Pulmonary artery endothelial cell (primary cell): ENCODE measurements around the gene NEU2. TPM values are rescaled to one million over a fixed set of nuclear protein-coding genes. Genes with fewer than 3 reads are reported as not detected.

ENCODE experiments used
- DNase-seq: peaks from one replicate; pipeline ENCODE4 v3.0.0-alpha.2; 2011; ENCODE audit warnings: low read depth, low spot score
- total RNA-seq: library from RNA; depleted of rRNA; stranded (reverse); fragments of >200 nt; gene quantifications from 2 replicates; pipeline ENCODE4 v1.2.3, GENCODE V29; 2014

NEU2 gene
- total RNA-seq, 1 donor from 2014 or later, result not detected

DNA sequence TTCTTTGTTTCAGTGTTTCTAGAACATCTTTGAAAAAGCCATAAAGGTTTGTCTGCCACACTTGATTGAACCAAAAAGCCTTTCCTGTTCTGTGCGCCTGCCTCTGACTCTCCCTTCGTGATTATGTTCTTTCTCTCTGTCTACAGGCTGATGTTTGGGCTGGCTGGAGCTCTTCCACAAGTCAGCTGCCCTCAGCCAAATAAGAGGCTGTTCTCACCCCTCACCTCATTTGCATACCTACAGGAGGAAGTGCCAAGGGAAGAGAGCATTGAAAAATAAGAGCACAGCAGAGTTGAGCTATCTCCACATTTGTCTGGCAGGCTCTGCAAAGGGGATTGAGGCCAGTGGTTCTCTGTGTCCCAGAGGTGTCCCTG, 43.5 kb downstream of the NEU2 start:
- no peak for DNase-seq

DNA sequence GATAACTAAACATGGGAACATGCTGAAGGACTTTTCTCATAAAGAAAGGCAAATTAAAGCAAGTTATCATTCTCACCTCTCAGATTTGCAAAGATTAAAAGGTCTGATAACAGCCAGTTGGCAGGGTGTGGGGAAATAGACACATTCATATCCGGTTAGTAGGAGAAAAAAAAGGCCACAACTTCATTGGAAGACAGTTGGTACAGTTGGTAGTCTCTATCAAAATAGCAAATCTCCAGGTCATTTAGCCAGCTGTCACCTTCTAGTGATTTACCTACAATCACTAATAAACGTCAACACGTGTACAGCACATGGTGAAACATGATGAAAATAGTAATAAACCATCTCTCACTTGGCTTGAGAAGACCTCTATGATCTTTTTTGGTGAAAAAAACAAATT, 44.3 kb downstream of the NEU2 start:
- DNase-seq, result no peak

DNA sequence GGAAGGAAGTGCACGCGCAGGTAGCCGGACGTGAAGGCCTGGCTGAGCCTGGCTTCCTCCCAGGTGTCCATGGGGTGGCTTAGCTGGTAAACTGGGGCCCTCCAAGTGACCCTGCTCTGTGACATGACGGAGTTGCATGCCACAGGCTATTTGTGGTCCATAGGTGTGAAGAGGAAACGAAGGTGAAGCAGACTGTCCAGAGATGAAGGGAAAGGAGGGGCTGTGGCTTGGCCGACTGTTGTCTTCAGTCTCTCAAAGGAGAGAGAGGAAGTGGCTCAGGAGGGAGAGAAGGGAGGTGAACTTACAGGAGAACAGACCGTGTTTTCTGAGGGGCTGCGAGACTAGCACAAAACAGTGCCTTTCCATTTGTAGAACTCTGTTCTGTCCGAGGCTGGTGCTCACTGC, 47.0 kb downstream of the NEU2 start:
- no peak for DNase-seq

DNA sequence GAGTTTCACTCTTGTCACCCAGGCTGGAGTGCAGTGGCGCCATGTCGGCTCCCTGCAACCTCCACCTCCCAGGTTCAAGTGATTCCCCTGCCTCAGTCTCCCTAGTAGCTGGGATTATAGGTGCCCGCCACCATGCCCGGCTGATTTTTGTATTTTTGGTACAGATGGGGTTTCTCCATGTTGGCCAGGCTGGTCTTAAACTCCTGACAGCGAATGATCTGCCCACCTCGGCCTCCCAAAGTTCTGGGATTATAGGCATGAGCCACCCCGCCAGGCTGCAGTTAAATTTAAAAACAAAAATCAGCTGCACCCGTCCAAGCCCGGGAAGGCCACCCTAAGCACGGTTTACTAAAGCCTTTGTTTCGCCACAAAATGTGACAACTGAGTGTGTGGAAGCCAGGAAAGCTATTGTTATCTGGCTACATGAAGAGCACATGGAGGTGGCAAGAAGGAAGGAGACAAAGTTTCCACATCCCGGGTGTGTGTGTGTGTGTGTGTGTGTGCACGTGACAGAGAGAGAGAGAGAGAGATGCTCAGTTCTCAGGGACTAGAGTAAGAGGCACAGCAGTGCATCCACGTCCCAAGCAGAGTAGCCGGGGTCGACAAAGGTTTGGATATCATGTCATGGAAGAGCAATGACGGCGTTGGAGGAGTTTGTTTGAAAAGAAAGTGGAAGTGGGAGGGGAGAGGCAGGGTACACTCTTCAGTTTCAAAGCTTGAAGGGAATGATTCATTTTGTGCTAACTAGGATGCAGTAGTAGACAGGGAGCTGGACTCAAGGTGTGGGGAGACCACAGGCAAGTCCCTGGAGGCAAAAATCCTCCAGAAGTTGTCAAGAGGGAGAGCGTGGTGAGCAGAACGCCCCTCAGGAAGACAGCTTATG, 47.7 kb downstream of the NEU2 start:
- DNase-seq, result no peak

DNA sequence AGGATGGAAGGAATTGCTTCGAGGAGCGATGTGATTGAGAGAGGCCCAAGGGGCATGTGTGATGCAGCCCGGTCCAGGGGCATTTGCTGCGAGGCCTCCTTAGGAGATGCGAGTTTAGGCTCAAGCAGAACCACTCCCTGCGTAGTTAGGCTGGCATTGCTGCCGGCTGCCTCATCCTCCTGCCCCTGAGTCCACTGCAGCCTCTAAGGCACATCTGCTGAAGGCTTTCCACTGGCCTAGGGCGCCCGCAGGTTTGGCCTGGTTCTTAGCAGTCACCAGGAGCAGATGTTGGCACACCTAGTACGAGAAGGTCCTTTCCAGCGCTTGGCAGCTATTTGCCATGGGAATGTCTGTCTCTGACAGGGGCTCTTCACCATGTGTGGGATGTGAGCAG, 48.4 kb downstream of the NEU2 start:
- DNase-seq, result no peak

DNA sequence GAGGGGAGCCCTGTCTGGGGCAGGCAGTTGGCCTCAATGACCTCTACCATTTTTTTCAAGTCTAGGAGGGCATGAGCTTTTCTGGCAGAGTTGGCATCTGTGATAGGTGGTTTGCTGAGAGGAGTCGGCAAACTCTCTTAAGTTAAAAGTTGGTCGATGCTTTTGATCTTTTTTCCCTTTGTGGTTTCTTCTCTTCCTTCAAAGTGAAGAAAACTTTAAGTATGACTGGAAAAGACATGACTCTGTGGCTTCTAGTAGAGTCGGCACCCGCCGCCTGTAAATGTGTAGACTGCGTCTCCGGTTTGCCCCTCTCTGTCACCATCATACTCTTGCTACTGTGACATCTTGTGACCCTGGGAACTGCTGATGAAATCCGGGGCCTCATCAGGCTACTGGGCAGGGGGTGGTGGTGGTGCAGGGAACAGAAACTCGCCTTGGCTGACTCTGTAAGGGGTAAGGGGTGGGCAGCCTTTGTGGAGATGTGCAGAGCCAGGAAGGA, 48.8 kb downstream of the NEU2 start:
- no peak for DNase-seq

DNA sequence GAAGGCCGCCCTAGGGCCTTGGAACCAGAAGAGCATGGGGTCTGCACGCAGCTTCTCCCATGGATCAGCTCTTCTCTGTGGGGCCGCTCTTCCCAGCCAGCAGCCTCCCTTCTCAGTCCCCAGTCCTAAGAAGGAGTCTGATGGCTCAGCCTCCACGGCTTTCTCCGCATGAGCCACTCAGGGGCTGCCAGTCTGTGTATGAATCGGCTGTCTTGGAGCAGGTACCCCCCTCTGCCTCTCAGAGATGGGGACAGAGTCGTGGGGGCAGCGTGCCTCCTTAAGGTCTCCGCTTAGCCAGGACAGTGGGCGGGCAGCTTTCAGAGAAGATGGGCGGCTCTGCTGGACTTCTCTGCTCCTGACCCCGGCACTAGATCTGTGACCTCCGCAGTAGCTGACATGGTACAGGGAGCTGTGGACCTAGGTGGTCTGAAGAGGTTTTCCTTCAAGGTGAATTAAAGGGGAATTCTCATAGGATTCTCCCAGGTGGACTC, 49.3 kb downstream of the NEU2 start:
- no peak for DNase-seq

DNA sequence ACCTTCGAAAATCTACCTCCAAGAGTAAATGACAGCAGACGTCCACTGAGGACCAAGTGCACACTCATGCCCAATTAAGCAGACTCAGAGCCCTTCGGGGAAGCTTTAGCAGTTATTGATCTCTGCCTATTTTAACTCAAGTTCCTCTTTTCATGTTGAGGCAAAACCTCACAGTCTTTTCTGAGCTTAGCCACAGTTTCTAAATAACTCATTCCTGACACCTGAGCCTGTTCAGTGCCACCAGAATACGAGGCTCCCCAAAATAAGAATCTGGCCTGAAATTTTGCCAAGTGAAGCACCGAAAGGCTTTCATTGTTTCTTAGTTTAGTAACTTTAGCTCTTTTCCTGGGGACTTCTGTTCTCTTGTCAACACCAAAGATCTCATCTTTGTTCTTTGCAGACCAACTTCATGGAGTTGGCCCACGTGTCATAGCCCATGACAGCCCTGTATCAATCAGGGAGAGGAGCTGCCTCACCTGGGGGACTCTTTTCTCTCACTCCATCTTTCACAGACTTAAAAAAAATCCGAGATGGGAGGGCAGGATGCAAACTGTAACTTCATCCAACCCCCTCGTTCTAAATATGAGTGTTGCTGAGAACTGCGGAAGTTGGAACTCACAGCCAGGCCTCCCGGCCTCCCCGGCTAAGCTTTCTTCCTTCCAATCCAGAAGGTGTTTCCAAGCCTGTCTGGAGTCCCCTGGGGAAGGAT, 49.9 kb downstream of the NEU2 start:
- DNase-seq, result no peak

DNA sequence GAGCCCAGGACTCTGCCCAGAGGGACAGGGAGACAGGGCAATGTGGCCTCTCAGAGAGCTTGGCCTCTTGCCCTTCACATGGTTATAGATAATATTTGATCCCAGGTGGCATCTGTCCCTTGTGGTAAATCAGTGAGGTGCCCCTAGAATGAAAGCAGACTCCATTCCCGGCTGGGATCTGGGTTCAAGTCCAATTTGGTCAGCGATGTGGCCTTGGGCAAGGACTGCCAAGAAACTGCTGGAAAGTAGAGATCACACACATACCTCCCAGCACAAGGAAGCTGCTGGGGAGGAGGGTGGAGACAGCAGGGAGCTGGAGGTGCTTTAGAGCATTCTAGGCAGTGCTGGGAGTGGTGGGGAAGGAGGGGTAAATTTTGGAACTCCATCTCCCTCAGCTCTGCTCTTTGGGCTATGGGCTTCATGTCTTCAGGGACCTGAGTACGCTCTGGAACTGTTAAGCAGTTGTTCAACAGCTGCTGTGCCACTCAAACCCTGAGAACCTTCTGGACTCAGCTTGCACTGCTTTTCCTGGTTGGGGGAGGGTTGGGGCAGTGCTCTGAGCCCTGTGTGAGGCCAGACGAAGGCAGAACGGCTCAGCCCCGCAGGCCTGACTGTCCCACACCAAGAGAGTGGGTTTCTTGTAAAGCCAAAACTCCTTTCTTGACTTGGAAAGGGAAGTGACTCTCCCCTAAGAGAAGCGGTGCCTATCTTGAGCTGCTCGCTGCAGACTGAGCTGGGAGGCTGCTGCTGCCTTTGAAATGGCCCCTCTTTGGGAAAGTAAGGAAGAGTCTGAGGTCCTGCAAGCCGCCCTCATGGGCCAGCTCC, 50.7 kb downstream of the NEU2 start:
- no peak for DNase-seq

DNA sequence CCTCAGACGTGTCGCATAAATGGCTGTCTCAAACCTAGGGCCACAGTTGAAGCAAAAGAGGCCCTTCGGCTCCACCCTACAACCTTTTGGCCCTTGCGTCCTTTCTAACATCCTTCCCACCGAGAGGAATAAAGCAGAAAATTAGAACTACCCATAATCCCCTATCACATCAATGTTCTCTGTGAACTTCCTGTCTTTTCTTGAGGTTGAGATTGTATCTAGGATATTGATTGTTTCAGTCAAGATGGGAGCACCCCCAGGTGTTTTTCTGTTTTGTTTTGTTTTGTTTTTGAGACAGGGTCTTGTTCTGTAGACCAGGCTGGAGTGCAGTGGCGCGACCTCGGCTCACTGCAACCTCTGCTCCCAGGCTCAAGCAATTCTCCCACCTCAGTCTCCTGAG, 51.3 kb downstream of the NEU2 start:
- no peak for DNase-seq

DNA sequence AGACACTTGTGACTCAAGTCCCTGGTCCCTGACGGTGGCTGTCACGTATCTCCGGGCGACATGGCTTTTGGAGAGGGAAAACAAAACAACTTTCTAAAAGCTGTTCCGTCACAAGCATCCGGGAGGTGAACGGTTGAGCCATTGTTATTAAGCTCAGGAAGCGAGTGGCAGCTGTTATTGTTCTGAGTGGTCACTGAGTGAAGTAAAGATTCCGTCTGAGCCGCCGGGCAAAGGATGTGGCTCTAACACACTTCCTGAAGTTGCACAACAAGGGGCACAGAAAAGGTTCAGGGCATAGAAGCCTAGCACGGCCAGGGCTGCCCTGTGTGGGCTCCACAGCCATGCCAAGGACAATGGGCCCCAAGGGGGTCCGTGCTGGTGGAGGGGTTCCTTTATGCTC, 52.0 kb downstream of the NEU2 start:
- peak; percentile 84 for DNase-seq

Other genes with a start within 250 kb of the NEU2 start
- 0.26 and 0.56 TPM in 2 replicates for gene SNORC, start 162.4 kb upstream of the NEU2 start, total RNA-seq
- 0.14 and 3.2 TPM in 2 replicates for gene NGEF, start 19.4 kb upstream of the NEU2 start, total RNA-seq
- 19.8 and 27.2 TPM in 2 replicates for gene INPP5D, start 27.7 kb downstream of the NEU2 start, total RNA-seq
- gene ATG16L1, start 219.0 kb downstream of the NEU2 start, total RNA-seq, result 48.3 and 51.5 TPM in 2 replicates